ENCODE data around the gene SACS.

SACS gene, protein sequence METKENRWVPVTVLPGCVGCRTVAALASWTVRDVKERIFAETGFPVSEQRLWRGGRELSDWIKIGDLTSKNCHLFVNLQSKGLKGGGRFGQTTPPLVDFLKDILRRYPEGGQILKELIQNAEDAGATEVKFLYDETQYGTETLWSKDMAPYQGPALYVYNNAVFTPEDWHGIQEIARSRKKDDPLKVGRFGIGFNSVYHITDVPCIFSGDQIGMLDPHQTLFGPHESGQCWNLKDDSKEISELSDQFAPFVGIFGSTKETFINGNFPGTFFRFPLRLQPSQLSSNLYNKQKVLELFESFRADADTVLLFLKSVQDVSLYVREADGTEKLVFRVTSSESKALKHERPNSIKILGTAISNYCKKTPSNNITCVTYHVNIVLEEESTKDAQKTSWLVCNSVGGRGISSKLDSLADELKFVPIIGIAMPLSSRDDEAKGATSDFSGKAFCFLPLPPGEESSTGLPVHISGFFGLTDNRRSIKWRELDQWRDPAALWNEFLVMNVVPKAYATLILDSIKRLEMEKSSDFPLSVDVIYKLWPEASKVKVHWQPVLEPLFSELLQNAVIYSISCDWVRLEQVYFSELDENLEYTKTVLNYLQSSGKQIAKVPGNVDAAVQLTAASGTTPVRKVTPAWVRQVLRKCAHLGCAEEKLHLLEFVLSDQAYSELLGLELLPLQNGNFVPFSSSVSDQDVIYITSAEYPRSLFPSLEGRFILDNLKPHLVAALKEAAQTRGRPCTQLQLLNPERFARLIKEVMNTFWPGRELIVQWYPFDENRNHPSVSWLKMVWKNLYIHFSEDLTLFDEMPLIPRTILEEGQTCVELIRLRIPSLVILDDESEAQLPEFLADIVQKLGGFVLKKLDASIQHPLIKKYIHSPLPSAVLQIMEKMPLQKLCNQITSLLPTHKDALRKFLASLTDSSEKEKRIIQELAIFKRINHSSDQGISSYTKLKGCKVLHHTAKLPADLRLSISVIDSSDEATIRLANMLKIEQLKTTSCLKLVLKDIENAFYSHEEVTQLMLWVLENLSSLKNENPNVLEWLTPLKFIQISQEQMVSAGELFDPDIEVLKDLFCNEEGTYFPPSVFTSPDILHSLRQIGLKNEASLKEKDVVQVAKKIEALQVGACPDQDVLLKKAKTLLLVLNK (N-terminal part only)

DNA sequence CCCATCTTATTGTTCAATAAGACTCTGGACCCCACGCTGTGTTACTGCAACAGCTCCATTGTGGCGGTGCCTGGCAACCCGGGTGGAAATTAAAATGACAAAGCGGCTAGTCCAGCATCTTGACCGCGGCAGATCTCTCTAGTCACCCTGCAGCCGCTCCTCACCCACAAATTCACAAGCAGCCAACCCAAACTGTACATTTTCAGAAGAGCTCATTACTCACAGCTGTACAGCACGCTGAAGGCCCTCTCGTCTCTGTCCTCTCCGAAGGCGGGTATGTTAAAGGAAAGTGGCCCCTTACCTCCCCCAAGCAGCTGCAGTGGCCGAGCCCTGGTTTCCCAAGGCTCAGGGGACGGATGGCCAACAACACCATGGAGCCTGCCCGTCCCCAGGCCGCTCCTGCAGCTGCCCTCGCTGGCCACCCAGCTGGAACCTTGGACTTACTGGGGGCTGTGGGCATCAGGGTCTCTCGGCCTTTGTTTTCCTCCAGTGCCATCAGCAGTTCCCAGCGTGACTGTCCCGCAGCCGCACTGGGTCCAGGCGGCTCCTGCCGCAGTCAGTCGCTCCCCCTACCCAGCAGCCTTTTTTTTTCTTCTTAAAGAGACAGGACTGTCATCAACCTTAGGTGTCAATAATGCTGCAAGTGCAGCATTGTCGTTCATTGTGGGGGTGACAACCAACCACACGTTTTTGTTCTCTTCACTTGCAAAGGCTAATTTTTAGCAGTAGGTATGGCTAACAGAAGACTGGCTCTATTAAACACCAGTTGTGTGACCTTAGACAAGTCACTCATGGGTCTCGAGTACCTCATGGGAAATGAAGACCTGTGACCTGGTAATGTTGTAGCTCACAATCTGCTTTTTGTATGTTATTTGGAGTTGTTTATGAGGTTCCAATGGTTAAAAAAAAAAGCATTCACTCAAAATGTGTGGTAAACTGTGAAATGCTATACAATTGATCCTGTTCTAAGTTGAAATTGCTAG lies at the start of gene SACS:
SACS (minus strand) TSS at position 532 of the 983 bp plus-strand sequence. CDS start 22,463 bp downstream, outside the sequence.
- DNase-seq: no peak

DNA sequence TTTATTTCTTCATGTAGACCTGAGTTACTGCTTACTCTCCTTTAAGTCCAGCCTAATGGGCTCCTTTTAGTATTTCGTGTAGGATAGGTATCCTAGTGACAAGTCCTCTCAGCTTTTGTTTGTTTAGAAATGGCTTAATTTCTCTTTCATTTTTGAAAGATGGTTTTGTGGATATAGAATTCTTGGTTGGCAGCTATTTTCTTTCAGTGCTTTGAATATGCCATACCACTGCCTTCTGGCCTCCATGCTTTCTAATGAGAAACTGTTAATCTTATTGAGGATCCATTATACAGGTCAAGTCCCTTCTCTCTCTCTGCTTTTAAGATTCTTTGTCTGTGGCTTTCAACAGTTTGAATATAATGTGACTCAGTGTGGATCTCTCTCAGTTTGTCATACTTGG lies 46.8 kb upstream of the SACS start:
- DNase-seq: no peak

DNA sequence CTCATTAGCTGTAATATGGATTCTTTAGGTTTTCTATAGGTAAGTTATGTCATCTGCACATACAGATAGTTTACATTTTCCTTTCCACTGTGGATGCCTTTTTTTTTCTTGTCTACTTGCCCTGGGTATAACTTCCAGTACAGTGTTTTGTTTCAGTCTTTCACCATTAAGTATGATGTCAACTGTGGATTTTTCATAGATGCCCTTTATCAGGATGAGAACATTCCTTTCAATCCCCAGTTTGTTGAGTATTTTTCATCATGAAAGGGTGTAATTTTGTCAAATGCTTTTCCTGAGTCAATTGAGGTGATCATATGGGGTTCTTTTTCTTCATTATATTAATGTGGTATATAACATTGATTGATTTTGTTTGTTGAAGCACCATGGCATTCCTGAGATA lies 43.6 kb upstream of the SACS start:
- DNase-seq: no peak

DNA sequence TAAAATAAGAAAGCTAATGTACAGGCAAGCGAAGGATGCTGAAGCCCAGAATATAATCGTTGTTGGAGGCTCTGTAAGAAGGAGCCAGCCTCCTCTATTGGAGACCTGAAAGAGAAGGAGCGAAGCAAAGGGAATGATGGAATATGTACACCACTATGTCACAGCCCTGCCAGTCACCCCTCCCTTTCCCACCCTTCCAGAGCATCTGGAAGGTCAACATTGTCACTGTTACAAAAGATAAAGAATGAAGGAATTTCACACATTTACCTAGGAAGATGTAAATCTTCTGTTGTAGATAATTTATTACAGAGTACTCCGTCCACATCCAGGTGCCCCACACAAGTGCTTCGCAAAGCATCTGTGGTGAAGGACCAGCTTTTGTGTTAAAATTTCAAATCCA lies 39.7 kb upstream of the SACS start:
- no peak for DNase-seq

DNA sequence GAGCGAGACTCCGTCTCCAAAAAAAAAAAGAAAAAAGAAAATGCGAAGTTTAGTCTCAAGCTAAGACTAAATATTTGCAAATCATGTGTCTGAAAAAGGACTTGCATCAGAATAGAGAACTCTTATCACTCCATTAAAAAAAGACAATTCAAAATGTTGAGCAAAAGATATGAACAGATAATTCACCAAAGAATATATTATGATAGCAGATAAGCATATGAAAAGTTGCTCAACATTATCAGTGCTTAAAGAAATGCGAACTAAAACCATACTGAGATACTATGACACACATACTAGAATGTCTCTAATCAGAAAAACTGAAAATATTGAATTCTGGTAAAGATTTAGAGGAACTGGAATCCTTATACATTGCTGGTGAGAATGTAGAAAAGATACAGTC lies 38.7 kb upstream of the SACS start:
- DNase-seq: no peak

DNA sequence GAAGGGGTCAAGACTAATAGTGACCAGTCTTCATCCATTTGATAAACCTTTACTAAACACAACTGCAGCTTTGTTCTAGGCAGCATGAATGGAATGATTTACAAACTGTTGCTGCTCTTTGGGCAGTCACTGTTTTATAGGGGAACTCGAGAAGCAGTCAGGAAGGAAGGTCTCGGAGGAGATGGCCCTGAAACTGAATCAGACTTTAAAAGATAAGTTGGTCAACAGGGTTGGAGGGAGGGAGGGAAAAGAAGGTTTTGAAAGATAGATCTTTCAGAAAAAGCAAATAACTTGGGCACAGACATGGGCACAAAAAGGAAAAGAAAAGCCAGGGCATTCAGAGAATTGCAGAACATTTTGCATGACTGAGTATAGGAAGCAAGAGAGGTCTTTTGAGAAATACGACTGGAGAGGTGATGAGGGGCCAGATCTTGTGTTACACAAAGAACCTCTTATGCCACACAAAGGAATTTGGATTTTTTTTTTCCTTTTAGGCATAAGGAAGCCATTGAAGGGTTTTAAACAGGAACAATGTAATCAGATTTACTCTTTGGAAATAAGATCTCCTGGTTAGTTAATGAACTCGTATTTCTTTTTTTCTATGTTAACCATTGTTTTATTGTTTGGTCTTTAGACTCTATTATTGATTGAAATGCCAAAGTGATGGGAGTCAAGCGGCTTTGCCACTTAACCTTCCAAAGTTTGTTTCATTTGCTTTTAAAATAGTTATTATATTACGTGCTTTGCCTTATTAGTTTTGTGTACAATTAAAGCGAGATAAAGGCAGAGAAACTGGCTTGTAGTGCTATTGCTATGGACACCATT lies 37.5 kb upstream of the SACS start:
- DNase-seq: no peak

DNA sequence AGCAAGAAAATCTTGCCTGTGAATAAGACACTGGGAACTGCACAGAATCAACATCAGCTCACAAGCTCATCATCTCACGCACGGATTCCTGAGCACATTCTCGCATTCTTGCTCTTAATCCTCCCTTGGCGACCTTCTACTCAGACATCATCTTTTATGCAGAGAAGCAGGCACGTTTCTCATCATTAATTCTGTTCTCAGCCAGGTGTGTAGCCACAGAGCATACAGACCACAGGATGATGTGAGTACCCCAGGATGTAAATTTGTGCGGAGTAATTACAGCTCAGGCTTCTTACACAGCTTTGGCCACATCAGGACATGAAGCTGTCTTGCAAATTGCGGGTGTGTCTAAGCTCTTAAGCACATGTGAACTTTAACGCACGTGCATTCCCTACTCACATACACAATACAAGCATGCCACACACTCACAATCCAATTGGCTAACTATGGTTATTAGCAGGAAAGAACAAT lies 36.5 kb upstream of the SACS start:
- no peak for DNase-seq

DNA sequence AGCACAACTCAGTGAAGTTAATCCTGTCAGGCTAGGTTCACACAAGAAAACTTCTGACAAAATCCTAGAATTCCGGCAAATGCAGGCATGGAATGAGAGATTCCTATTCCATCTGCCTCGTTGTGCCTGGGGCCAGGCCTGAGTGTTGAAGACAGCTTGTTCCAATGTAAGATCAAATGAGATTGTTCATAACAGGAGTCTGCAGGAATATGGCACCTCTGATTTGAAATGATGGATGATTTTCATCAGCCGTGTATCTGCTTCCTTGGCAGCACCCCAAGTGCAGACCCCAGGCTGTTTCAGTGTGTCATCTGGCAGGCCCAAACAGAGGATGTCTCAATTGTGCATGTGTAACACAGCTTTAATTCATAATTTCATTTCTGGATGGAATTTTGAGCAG lies 35.3 kb upstream of the SACS start:
- no peak for DNase-seq

DNA sequence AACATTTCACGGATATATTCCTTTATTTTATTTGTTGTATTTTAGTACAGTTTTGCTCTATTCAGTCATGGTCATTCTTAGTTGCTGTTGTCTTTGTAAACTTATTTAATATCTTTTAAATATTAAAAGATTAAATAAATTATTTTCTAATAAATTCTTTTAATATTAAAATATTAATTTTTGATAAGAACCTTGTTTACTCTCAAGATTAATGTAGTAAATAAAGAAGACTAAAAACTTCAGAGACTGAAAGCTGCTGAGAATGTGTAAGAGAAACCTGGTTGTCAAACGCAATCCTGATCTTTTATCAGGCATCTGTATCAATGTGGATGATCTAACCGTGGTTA lies 34.4 kb upstream of the SACS start:
- DNase-seq: no peak

DNA sequence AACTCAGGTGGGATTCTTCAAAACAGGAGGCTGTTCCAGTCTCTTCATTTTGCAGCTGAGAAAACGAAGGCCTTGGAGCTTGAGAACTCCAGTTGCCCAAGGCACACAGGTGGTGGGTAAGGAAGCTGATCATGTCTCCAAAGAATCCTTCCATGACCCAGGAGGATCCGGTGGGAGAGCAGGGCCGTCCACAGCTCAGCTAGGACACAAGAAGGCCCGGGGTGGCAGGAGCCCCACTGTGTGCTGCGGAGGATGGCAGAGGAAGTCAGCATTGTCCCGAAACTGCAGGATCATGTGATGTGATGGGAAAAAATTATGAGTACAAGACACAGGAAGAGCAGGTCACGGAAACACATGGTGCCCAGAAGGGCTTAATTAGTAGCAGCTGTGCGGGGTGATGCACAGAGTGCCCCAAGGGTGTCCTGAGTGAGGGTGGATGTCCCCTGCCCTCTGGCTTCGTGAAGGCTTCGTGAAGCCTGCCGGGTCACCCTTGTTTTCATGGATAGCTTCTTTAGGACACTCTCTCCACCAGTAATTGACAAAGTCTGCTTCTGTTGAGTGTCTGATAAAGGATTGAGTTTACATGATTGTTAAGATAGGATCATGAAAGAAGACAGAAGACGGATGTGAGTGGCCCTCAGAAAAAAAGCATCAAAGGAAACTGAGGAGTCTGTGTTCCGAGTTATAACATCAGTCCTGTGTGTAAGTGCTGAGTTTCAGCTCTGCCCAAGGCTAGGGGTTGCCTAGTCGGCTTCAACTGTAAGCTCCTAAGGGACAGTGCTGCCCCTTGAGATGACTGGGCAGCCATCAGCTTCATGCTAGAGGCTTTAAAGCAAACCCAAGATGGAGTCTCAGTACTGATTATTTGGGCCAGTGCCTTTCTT lies 33.8 kb upstream of the SACS start:
- DNase-seq: no peak

DNA sequence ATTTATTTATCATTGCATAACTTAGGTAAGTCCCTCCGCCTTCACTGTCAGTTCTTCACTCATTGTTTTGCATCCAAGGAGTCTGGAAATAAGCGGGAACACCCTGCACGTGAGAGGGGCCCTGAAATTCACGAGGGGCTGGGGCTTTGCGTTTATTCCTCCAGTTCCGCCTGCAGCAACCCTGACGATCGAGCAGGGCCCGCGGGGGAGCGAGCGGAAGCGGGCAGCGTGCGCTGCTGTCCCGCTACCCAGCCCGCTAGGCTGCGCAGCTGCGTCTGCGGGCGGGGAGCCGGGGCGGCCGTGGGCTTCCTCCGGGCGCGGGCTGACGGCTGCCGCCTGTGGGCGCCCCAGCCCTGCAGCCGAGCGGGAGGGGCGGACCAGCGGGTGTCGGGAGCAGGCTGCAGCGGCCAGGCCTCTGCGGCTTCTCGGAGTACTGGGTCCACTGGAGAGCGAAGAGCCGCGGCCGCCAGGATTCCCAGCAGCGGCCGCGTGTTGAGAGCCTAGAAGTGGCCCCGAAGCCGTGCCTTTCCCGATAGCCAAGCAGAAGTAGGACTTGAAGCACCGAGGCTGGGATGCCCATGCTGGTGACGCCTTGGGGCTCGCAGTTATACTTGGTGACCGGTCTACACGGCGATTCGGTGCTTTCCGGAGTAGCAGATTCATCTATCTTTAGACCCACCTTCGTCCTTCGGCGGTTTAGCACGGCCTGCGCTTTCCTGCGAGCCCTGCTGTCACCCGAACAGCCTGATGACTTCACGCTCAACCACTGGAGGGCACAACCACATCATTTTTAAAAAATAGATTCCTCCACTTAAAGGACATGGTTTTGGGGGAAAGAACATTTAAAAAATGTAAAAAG lies 32.9 kb upstream of the SACS start:
- DNase-seq: peak; percentile 44

DNA sequence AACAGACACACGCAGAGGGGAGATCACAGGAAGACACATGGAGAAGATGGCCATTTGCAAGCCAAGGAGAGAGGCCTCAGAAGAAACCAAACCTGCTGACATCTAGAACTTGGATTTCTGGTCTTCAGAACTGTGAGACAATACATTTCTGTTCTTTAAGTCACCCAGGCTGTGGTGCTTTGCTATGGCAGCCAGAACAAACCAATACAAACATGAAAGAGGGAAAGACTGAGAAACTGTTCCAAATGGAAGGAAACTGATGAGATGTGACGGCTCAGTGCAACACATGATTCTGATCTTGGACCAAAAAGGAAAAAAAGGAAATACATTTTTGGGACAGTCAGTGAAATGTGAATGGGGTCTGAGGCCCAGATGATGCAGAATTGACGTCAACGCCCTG lies 30.2 kb upstream of the SACS start:
- no peak for DNase-seq

DNA sequence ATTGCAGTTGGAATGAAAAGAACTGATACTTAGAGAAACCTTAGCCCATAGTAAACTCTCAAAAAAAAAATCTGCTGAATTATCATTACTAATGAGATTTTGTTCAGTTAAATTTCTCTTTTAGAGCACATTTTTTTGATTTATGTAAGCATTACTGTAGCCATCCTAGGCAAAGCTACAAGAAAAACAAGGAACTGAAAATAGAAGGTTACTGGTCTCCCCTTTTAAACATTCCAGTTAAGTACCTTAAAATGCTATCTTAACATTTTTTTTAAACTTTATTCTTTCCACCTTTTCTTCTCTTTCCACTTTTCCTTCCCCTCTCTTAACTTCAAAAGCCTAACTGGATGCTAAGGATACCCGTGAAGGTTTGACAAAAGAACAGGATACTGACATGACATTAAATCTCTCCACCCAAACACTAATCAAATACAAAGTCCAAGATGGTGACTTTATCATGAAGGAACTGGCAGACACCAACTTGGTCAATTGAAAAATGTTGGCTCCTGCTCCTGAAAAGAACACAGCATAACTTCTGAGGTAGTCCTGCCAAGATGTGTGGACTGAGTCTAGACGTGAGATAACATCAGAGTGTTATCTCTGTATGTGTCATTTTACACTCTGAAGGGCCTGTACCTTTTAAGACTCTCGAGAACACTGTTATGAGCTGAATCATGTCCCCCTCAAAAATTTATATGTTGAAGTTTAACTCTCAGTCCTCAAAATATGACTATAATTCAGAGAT lies 29.5 kb upstream of the SACS start:
- DNase-seq: no peak

DNA sequence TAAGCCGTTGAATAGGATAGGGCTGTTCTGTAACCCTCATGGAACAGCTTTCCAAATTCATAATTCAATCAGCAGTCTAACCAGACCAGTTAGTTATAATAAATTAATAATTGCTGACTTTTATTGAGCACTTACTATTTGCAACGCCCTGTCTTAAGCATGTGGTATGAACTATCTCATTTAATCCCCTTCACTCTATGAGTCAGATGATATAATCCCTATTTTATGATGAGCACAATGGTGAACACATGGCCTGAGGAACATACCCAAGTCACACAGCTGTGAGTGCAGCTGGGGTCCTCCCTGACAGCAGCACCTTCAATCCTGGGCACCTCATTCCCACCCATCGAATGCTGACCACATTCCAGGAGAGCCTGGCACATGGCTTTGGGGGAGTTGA lies 28.0 kb upstream of the SACS start:
- DNase-seq: no peak

DNA sequence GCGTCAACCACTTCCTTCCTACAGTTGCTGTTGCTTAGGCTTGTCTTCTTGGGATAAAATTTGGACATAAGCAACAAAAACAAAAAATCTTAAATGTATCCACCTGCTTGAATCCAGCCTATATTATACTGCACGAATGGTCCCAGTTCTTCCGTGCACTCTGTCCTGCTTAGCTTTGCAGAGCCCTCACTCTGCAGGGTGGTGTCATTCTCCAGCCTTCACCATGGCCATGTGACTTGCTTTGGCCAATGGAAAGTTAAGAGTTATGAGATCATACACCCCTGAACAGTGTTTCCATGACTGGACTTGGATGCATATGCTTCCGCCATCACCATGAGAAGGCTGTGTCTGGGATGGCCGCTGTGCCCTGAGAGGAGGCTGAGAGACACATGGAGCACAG lies 27.4 kb upstream of the SACS start:
- no peak for DNase-seq

DNA sequence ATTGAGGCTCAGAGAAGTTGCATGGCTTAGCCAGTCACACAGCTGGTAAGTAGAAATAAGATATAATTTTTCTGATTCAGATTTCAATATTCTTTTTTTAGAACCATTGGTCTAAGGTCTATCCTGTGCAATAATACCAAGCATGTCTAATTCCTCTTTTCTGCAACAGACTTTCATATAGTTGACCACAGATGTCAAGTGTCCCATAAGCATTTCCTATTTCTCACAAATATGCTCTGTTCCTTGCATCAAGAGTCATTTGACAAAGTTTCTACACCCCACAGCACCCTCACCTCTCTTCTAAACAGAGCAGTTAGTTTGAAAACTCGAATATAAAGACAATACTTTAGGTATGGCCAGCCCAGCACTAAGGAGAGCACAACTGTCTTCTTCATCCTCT lies 26.8 kb upstream of the SACS start:
- no peak for DNase-seq

DNA sequence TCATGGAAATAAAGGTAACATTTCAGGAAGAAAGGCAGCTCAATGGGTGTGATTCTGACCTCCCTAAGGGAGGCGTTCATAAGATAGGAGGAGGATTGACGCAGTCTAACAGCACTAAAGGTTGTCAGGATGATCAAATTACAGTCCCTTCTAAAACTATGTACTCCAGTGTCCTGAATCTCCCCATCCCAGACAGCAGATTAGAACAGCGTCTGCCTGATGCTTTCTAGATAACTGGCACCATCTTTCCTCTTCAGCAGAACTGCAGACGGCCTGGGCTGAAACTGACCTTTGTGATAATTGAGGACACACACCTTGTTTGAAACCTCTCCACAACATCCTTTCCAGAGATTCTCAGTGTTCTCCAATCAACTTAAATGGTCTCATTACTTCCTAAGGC lies 25.5 kb upstream of the SACS start:
- DNase-seq: no peak

DNA sequence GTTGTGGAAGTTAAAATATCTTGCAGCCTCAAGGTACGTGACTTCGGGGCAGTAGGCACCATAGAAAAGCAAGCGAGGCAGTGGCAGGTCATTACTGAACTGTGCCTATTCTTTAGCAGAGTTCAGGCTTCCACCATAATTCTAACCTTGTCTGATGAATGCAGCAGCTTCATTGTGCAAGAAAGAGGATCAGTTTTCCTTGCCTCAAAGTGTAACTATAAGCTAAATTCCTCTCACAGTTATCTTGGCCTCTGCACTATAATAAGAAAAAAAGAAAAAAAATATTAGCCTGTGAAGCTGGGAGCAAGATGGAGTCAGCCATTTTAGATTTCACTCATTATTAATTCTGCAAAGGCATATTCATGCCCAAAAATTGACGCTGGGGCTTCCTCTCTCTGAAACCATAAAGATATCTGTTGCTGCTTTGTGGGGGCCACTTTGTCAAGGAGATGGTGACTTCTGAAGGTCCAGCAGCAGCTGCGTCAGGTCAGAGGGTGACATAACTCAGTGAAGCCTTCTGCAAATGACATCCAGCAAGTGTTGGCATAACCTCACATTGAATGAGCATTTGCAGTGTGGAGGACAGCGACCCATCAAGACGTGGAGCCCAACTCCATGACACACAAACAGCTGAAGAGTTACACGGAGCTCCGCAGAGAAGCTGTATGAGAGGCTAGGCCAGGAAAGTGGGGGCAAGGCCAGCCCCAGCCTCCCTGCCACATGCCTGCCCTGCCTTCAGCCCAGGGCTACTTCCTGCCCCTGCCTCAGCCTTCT lies 23.1 kb upstream of the SACS start:
- no peak for DNase-seq
